ENCODE data around the gene BCAN.

The BCAN gene

DNA sequence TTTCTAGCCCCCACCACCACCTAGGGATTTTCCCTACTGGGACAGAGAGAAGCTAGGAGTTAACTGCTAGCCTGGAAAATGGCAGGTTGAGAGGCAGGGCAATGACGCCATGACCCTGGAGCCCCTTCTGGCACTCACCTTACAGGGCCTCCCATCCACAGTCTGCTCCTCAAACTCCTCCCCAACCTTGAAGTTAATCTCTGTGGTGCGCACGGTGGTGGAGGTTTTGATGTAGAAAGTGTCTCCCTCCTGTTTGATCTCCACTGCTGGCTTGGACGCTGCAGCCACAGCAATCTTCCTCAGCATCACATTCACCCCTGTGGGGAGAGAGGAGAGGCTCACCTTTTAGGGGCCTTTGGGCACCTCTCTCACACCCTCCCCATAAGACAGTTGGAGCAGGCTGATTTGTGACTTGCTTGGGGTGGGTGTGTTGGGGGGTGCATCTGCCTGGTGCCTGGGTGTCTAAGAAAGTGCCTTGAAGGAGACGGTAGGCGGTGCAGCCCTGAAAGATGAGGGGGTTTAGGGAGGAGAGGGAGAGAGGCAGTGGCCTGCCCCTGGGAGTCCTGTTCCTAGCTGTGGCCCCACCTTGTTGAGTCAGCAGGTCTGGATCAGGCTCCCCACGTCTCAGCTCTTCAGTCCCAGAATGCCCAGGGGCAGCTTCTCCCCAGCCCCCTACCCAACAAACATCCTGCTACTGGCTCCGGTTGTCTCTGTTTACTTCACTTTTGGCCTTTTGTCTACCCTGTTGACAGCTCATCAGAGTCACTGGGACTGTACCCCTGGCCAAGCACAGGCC, 59.0 kb downstream of the BCAN start:
- no peak for DNase-seq (ENCODE audit: low spot score)

DNA sequence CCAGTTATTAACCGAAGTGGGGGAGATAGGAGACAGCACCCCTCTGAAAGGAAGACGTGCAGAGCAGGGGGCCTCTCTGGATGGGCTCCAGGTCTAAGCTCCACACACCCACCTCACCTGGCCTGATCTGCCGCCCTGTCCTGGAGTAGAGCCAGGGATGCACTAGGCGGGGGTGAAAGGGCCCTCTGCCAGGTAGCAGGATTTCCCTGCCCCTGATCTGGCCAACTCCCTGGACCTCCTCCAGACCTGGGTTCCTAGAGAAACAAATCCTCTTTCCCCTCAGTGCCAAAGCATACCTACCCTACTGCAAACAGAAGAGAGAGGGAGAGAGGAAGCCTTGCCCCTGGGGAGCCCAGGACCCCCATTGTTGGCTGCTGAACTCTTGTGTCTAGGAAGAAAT, 61.4 kb downstream of the BCAN start:
- DNase-seq (ENCODE audit: low spot score), result no peak

DNA sequence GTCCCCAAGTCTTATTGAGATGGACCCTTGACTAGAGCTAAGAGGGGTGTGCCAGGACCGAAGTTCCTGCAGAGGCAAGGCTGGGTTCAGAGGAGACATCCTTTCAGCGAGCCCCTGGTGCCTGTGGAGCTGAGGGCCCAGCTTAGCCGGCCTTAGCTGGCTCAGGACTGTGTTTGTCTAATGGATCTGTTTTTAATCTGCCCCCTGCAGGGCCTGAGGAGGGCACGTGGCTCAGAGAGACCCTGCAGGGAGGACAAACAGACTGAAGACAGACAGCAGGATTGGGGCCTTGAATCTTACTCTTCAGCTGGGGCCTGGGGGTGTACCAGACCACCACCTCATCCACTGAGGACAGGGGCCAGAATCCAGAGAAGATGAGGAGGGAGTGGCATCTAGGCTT, 61.8 kb downstream of the BCAN start:
- no peak for DNase-seq (ENCODE audit: low spot score)

- DNase-seq (ENCODE audit: low spot score), result no peak
Observed at GRCh38 chr1:156704166-156704711, 62.3 kb downstream of the BCAN start.

DNA sequence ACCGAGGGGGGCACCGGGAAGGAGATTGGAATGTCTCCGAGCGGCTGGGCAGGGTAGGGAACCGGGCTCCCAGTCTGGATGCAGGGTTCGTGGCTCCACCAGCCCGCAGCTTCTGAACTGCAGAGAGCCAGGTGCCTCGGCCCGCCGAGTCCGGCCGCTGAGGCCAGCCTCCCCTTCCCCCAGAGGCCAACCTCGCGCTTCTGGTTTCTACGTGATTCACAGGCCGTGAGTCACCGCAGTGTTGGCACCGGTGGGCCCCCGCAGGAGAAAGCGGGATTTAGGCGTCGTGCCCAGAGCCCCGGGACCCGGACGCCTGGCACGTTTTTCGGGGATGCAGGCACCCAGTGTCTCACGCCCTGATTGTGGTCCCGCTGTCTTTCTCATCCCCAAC, 63.0 kb downstream of the BCAN start:
- no peak for DNase-seq (ENCODE audit: low spot score)

DNA sequence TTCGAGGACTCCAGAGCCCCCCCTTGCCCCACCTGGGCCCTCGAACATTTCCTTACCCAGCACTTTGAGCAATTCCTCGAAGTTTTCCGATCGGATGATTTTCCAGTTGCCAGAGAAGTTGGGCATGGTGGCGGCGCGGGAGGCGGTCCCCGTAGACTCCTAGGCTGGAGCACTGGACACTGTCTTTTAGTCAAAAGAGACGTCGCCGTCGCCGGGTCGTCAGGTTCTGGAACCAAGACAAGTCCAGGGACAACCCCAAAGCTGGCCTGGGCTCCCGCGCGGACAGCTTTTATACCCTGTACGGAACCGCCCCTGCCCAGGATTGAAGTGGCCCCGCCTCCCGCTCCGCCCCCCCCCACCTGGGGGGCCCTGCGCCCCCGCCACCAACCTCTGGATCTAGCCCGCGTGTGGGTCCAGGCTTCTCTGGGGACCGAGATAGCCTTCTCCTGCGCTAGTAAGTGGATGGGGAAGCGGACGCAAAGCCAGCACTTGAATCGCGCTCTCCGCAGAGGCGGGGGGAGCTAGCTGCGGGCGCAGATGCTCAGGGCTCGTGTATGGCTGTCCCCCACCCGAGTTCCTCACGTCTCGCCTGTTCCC, 63.5 kb downstream of the BCAN start, which contains the start of gene CRABP2:
TSS of gene CRABP2 (minus strand) at position 263 of the 597 bp plus-strand sequence. CDS start at position 126, 137 bp downstream.
- no peak for DNase-seq (ENCODE audit: low spot score)

- no peak for DNase-seq (ENCODE audit: low spot score)
Observed at GRCh38 chr1:156705918-156706656, 64.2 kb downstream of the BCAN start.

DNA sequence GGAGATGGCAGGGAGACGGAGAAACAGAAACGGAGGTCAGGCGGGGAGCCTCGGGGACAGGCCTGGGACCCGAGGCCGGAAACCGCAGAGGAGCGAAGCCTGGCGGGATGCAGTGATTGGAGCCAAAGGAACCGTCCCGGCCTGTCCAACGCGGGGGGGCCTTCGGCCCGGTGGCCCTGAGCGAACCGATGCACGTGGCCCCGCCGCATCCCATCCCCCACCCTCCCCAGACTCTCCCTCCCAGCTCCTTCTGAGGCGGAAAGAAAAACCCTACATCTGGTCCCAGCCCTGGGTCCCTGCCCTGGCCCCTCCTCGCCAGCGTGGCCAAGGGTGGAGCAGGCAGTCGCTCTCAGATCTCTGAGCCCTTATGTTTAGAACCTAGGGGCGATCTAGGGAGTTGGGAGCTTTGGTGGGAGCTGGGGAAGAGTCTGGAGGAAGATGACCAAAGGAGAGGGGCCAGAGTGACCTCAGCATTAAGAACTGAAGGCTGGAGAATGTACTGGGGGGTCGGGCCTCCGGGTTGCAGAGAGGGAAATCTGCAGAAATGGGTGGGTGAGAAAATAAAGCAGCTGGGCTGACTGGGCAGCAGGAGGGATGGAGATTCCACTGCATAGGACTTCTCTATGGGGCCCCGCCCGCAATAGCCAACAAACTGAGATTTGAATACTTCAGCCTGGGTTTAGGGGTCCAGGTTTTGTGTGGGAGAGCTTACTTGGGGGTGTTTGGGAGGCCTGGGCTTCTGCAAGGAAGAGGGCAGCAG, 64.9 kb downstream of the BCAN start:
- DNase-seq (ENCODE audit: low spot score), result no peak

- DNase-seq (ENCODE audit: low spot score), result no peak
Observed at GRCh38 chr1:156707417-156708217, 65.7 kb downstream of the BCAN start.

DNA sequence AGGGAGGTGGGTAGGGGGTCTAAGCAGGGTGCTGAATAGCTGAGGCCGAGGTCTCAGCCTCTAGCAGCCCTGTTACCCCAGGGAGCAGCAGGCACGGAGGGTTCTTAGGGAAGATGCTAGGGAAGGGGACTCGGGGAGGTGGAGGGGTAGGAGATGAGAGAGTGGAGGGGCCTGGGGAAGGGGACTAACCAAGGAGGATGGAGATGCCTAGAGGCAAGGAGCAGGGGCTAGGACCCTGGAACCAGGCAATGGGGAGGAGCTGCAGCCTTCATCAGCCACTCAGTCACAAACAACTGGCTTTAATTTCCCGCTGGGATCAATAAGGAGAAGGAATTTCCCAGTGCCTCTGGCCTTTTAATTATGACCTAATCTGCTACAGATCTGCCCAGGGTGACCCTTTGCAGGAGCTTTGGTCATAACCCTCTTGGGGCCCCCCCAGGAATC, 66.3 kb downstream of the BCAN start:
- no peak for DNase-seq (ENCODE audit: low spot score)

DNA sequence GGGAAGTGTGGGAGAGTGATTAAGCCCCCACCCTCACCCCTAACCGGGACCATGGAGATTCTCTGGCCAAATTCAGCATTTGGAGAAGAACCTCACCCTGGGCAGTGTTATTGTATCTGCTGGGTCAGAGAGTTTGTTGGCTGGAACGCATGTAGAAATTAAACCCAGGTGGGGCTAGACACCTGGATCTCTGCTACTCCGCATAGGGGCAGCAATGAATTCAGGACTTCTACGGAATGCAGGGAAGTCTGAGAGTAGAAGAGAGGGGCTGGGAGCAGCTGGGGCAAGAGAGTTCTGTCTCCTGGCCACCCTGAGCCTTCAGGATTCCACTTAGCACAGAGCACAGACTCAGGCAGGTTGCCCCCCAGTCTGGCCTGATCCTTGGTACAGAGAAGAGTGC, 67.1 kb downstream of the BCAN start:
- no peak for DNase-seq (ENCODE audit: low spot score)

Measured in globus pallidus (tissue), 1 donor.